Heart right ventricle (tissue), 16 donors: ENCODE measurements around the gene RAB12. TPM values are rescaled to one million over a fixed set of nuclear protein-coding genes. Genes with fewer than 3 reads are reported as not detected.
A peak's percentile ranks its signal among the peaks of the same experiment; 100 is the strongest.

Source experiments
- ATAC-seq, 8 donors: fragments of 200-7000 bp; cut with Tn5 transposase; one replicate each; pipeline ENCODE4 v1.9.1; 2020; ENCODE audit warnings: mild to moderate bottlenecking in 8 of 8, moderate library complexity in 8 of 8, moderate number of reproducible peaks in 1 of 8
- DNase-seq, 2 donors: peaks; one replicate each; pipeline ENCODE4 v3.0.0-alpha.2; 2020
- H3K27ac ChIP-seq, 10 donors: fragments of 200-600 bp; sonication (generic) in 2 of 10; one replicate each; pipeline versions ENCODE4 v1.5.0 to v1.8.0; 2020 to 2022; ENCODE audit warnings: mild to moderate bottlenecking in 3 of 10
- H3K27me3 ChIP-seq, 7 donors: fragments of 200-600 bp; one replicate each; pipeline ENCODE4 v1.8.0; 2021 to 2022; ENCODE audit warnings: mild to moderate bottlenecking in 2 of 7
- H3K36me3 ChIP-seq, 9 donors: fragments of 200-600 bp; sonication (generic) in 1 of 9; one replicate each; pipeline versions ENCODE4 v1.5.0 to v1.8.0; 2020 to 2022; ENCODE audit warnings: mild to moderate bottlenecking in 2 of 9
- H3K4me1 ChIP-seq, 9 donors: fragments of 200-600 bp; sonication (generic) in 1 of 9; one replicate each; pipeline versions ENCODE4 v1.5.0 to v1.8.0; 2020 to 2022; ENCODE audit warnings: mild to moderate bottlenecking in 4 of 9
- H3K4me3 ChIP-seq, 10 donors: fragments of 200-600 bp; sonication (generic) in 2 of 10; one replicate each; pipeline versions ENCODE4 v1.5.0 to v1.8.0; 2020 to 2022; ENCODE audit warnings: mild to moderate bottlenecking in 7 of 10, moderate library complexity in 2 of 10
- H3K9me3 ChIP-seq, 11 donors: fragments of 200-600 bp in 10 of 11; sonication (generic) in 2 of 11; one replicate each; pipeline versions ENCODE4 v1.5.0 to v1.8.0; 2013 to 2022; ENCODE audit warnings: mild to moderate bottlenecking in 2 of 11, control low read depth in 1 of 11, moderate library complexity in 1 of 11
- CTCF ChIP-seq, 9 donors: fragments of 200-600 bp; sonication (generic) in 2 of 9; IDR thresholded peaks; one replicate each; pipeline versions ENCODE4 v1.5.0 to v1.8.0; 2021 to 2022; ENCODE audit warnings: antibody characterized with exemption in 9 of 9, mild to moderate bottlenecking in 5 of 9, moderate library complexity in 1 of 9
- WGBS, 2 donors: extraction: QIAGEN DNeasy Blood & Tissue Kit; methylation state at CpG; one replicate each; pipeline ENCODE4 v1.1.7; 2013; ENCODE audit warnings: inconsistent platforms in 1 of 2; 5-methylcytosine and 5-hydroxymethylcytosine counted together
- intact Hi-C, 10 donors: fragments of 100-400 bp; cut with DNase I; formaldehyde crosslinking; loops; one replicate each; pipeline versions ENCODE4 v1.11.1 to v1.14.2; 2022
- long read RNA-seq, 3 donors: library from polyadenylated mRNA; unstranded; transcript quantifications; one replicate each; pipeline ENCODE4 v2.0.0, GENCODE V29; 2020 to 2021
- polyA plus RNA-seq, 2 donors: library from polyadenylated mRNA; stranded (reverse); fragments of 200-250 nt; gene quantifications; one replicate each; pipeline ENCODE4 v1.2.3, GENCODE V29; 2013
- total RNA-seq, 10 donors: library from RNA; stranded (reverse); fragmentation: NEBNext Ultra II Directional in 3 of 10; extraction: Animal tissue kit (Norgen Biotek cat#: 25700) in 3 of 10; gene quantifications; one replicate each; pipeline versions ENCODE4 v1.2.1 to v1.2.4, GENCODE V29; 2021 to 2023
- donor health status: Arrhythmogenic right ventricular cardiomyopathy.
- donor health status: ischemic (EF 13 %, LVEDD 7.1; RV severe dilation, severe dysfunction).
- donor health status: healthy with polysubstance abuse.
- donor health status: DM: no; HTN: yes; CAD: no.
- donor health status: DM: no; HTN: no; CAD: no.
- donor health status: ischemic (EF 25% LVEDD 6.9; RV normal size, moderate dysfunction).
- donor health status: ischemic (EF 25% LVEDD 5.7; RV mildly dilated, moderate dysfunction).
- donor health status: healthy.
- donor health status: DM: yes; HTN: yes; CAD: no.
- donor health status: Ischemic cardiomyopathy.
- donor health status: ischemic (EF 35%, LVEDD 5.7; RV mildly dilated, moderate dysfunction).
- donor health status: nonischemic (EF 11% LVEDD 7.7; RV severe dilation, severe dysfunction).
- donor health status: DM: yes; HTN: yes; CAD: no.
- donor health status: PGD.
- donor health status: ischemic (EF 29% LVEDD 5.4; RV normal size, mild dysfunction).
- donor health status: nonischemic (EF 23%, LVEDD 6.1; RV moderate dilation, normal function).

The RAB12 gene, protein sequence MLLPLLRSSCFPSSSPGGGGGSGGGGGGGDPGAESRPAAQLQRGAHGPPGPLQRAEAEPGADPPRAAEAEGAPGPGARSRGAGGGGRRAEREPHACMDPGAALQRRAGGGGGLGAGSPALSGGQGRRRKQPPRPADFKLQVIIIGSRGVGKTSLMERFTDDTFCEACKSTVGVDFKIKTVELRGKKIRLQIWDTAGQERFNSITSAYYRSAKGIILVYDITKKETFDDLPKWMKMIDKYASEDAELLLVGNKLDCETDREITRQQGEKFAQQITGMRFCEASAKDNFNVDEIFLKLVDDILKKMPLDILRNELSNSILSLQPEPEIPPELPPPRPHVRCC
- total RNA-seq (100 to 1,000 TPM in 8 of 10 donors, 10 to 100 TPM in 2; 90.1 to 121 (median 106) TPM), polyA plus RNA-seq (10 to 100 TPM; 40.8 to 52.9 TPM)
- long read RNA-seq, donor 1, transcript RAB12-203 (6 exons, 2,145 nt) = major isoform, 87 of 93 reads
- long read RNA-seq, donor 1, partial matches to known transcripts = 4 of 93 reads
- long read RNA-seq, donor 1, other reads (novel, unspliced or antisense) = 2 of 93 reads
- long read RNA-seq, donor 2, transcript RAB12-203 (6 exons, 2,145 nt) = major isoform, 87 of 94 reads
- long read RNA-seq, donor 2, partial matches to known transcripts = 0 of 94 reads
- long read RNA-seq, donor 2, other reads (novel, unspliced or antisense) = 7 of 94 reads
- long read RNA-seq, donor 3, partial matches to known transcripts = 1 of 10 reads
- long read RNA-seq, donor 3, other reads (novel, unspliced or antisense) = 8 of 10 reads

- Histone ChIP-seq H3K4me3 (peak within 1 kb of the TSS; percentile 68 to 97 (median 90)), H3K27me3 (no peaks in the 10 kb centered on the region), H3K36me3 (peaks cover 0 to 8% (median 0%) of the 10 kb centered on the region in 9 donors), H3K27ac (peak within 1 kb of the TSS; percentile 71 to 89 (median 81)), H3K4me1 (peaks cover 0 to 52% (median 37%) of the 10 kb centered on the region in 9 donors), H3K9me3 (no peaks in the 10 kb centered on the region)
- TF ChIP-seq CTCF (IDR thresholded peaks at IDR 0.05) = peak; percentile 53 to 93 (median 72)
- peak; percentile 87 to 91 for DNase-seq
- peak; percentile 87 to 97 (median 90) for ATAC-seq
- WGBS, 2 donors = 3 to 4% methylated on average over 64 to 92 of the region's 95 CpGs
- intact Hi-C loops = loop anchor here in 1 of 10 donors (5.0 to 10.0 kb wide), 2 partner anchors 47 to 84 kb away; no protein-coding TSS in a partner anchor
Observed at GRCh38 chr18:8608795-8609658, at the start of gene RAB12. Gene RAB12 (plus strand): TSS chr18:8609437. CDS start chr18:8609440, 3 bp downstream.

- intact Hi-C loops = loop anchor here in 1 of 10 donors (5.0 kb wide), 1 partner anchor 48 kb away; the partner anchor contains the start of gene RAB12
- no peaks in the 10 kb centered on the region for H3K36me3 ChIP-seq
- ATAC-seq (no peak), DNase-seq (no peak)
- peaks cover 0 to 5% (median 0%) of the 10 kb centered on the region in 11 donors for H3K9me3 ChIP-seq
- no peak overlapping the region for H3K4me3 ChIP-seq
- no peak for TF ChIP-seq CTCF (IDR thresholded peaks at IDR 0.05)
- no peak overlapping the region for H3K27ac ChIP-seq
- H3K4me1 ChIP-seq = peaks cover 0 to 33% (median 7%) of the 10 kb centered on the region in 9 donors
- 45 to 53% methylated on average over 4 of the region's 4 CpGs for WGBS, 2 donors
- H3K27me3 ChIP-seq = no peaks in the 10 kb centered on the region
Observed at GRCh38 chr18:8559612-8560186, 49.5 kb upstream of the RAB12 start.

GRCh38 chr18:8561123-8561910, 47.9 kb upstream of the RAB12 start:
- ATAC-seq (peak; percentile 80 to 95 (median 86)), DNase-seq (peak; percentile 53 to 68)
- no peak for TF ChIP-seq CTCF (IDR thresholded peaks at IDR 0.05)
- Histone ChIP-seq H3K4me3 (no peak overlapping the region), H3K36me3 (no peaks in the 10 kb centered on the region), H3K27me3 (no peaks in the 10 kb centered on the region), H3K4me1 (peaks cover 0 to 33% (median 7%) of the 10 kb centered on the region in 9 donors), H3K9me3 (peaks cover 0 to 5% (median 0%) of the 10 kb centered on the region in 11 donors), H3K27ac (peak overlapping the region in 9 of 10 donors; percentile 3 to 81 (median 63))
- intact Hi-C loops = loop anchor here in 1 of 10 donors (5.0 kb wide), 1 partner anchor 46 kb away; the partner anchor contains the start of gene RAB12
- 50 to 59% methylated on average over 8 of the region's 8 CpGs for WGBS, 2 donors
